ENCODE measurements around the gene PTH2R. TPM values are rescaled to one million over a fixed set of nuclear protein-coding genes. Genes with fewer than 3 reads are reported as not detected.

The PTH2R gene
- total RNA-seq, 1 experiment from 2014 or later: 0.48 TPM

DNA sequence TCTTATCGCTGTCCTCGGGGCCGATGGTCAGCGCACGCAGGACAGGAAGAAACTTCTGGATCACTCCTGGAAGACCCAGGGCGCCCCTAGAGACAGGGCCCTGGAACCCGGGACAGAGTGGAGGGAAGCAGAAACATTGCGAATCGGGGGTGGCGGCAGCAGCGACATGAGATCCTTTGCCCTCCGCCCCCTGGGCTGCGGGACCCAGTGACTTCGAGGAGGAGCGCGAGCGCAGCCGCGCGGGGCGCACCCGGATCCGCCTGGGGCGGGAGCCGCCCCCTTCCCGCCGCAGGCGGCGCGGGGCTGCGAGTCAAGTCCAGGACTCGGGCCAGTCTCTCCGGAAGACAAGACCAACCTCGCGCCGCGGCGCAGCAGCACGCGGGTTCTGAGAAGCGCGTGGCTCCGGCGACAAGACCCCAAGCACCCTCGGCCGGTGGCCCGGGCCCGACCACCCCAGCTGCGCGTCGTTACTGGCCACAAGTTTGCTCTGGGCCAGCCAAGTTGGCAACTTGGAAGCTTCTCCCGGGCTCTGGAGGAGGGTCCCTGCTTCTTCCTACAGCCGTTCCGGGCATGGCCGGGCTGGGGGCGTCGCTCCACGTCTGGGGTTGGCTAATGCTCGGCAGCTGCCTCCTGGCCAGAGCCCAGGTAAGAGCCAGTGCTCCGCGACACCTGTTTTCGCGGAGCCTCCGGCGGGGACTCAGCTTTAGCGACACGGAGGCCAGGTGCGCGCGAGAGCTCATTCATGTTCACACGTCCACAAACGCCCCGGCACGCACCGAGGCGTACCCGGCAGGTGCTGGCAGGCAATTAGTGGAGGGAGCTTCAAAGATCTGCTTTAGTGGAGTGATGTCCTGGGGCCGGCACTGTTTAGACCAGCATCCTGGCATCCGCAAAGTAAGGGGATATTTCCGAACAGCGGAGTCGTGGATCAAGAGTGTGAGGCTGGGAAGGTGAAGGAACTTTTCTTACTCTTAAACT is at the start of gene PTH2R (continued):
- TF ChIP-seq ZNF263 (CRISPR knock-in tag; IDR thresholded peaks at IDR 0.05; ENCODE audit: low read depth) (no peak), E2F1 (CRISPR knock-in tag; IDR thresholded peaks at IDR 0.05) (no peak; the same call in none of the 2 replicates), JUN (CRISPR knock-in tag; IDR thresholded peaks at IDR 0.05) (no peak), NFYB (CRISPR knock-in tag; conservative IDR thresholded peaks at IDR 0.05; ENCODE audit: low read depth) (0 out of 2 replicates have a peak, but pooled peaks have one; percentile 17), OVOL2 (CRISPR knock-in tag; IDR thresholded peaks at IDR 0.05; ENCODE audit: borderline replicate concordance) (no peak), ZBTB21 (CRISPR knock-in tag; IDR thresholded peaks at IDR 0.05; ENCODE audit: borderline replicate concordance) (no peak), IRF1 (CRISPR knock-in tag; IDR thresholded peaks at IDR 0.05) (peak; percentile 69; the same call in 1 of the 2 replicates), E2F5 (CRISPR knock-in tag; IDR thresholded peaks at IDR 0.05) (peak; percentile 76; the same call in 1 of the 2 replicates), CREM (CRISPR knock-in tag; IDR thresholded peaks at IDR 0.05) (no peak), ELF4 (CRISPR knock-in tag; IDR thresholded peaks at IDR 0.05; ENCODE audit: low read depth) (no peak), CREB1 (CRISPR knock-in tag; IDR thresholded peaks at IDR 0.05) (no peak), SMAD3 (CRISPR knock-in tag; IDR thresholded peaks at IDR 0.05; ENCODE audit: borderline replicate concordance) (peak; percentile 39; the same call in 1 of the 2 replicates), NR3C1 (CRISPR knock-in tag; conservative IDR thresholded peaks at IDR 0.05; ENCODE audit: low read depth) (no peak), HMGA2 (CRISPR knock-in tag; IDR thresholded peaks at IDR 0.05) (no peak), FOXP1 (CRISPR knock-in tag; IDR thresholded peaks at IDR 0.05; ENCODE audit: borderline replicate concordance) (peak; percentile 85), ZNF232 (CRISPR knock-in tag; IDR thresholded peaks at IDR 0.05) (0 out of 2 replicates have a peak, but pooled peaks have one; percentile 74), CTCF (IDR thresholded peaks at IDR 0.05) (no peak), USF1 (CRISPR knock-in tag; IDR thresholded peaks at IDR 0.05) (no peak; the same call in 1 of the 2 replicates), SMAD4 (CRISPR knock-in tag; IDR thresholded peaks at IDR 0.05) (no peak), JAZF1 (CRISPR knock-in tag; IDR thresholded peaks at IDR 0.05) (no peak), ZNF121 (CRISPR knock-in tag; IDR thresholded peaks at IDR 0.05) (no peak), FOXK1 (CRISPR knock-in tag; IDR thresholded peaks at IDR 0.05) (no peak; the same call in 1 of the 2 replicates)
- TF ChIP-seq, protein P1, sequence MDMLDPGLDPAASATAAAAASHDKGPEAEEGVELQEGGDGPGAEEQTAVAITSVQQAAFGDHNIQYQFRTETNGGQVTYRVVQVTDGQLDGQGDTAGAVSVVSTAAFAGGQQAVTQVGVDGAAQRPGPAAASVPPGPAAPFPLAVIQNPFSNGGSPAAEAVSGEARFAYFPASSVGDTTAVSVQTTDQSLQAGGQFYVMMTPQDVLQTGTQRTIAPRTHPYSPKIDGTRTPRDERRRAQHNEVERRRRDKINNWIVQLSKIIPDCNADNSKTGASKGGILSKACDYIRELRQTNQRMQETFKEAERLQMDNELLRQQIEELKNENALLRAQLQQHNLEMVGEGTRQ (CRISPR knock-in tag; IDR thresholded peaks at IDR 0.05): no peak
- TF ChIP-seq, protein P2, sequence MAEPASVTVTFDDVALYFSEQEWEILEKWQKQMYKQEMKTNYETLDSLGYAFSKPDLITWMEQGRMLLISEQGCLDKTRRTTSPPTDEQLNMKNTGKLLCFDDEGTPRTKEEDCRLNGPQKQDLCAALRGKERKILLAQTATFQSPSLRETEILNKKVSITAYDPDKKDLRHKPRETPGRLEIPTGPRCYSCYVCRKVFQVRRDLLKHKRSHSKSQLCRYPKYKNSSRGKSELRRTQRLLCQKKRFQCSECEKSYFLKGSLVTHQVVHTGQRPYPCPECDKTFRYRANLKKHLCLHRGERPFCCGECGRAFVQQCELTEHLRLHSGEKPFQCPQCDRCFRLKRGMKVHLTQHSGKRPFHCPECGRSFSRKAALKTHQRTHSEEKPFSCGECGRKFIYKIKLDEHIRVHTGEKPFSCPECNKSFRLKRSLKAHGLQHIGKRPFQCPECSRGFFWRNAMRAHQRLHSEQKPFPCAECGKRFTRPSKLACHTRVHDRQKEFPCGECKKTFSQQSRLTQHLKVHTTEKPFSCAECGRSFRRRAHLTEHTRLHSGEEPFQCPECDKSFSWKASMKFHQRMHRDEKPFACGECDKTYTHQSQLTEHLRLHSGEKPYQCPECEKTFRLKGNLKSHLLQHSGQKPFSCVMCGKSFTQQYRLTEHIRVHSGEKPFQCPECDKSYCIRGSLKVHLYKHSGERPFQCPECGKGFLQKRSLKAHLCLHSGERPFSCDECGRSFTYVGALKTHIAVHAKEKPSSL (CRISPR knock-in tag; conservative IDR thresholded peaks at IDR 0.05): no peak
- TF ChIP-seq, protein P3, sequence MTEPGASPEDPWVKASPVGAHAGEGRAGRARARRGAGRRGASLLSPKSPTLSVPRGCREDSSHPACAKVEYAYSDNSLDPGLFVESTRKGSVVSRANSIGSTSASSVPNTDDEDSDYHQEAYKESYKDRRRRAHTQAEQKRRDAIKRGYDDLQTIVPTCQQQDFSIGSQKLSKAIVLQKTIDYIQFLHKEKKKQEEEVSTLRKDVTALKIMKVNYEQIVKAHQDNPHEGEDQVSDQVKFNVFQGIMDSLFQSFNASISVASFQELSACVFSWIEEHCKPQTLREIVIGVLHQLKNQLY (CRISPR knock-in tag; IDR thresholded peaks at IDR 0.05): no peak
- TF ChIP-seq, protein P4, sequence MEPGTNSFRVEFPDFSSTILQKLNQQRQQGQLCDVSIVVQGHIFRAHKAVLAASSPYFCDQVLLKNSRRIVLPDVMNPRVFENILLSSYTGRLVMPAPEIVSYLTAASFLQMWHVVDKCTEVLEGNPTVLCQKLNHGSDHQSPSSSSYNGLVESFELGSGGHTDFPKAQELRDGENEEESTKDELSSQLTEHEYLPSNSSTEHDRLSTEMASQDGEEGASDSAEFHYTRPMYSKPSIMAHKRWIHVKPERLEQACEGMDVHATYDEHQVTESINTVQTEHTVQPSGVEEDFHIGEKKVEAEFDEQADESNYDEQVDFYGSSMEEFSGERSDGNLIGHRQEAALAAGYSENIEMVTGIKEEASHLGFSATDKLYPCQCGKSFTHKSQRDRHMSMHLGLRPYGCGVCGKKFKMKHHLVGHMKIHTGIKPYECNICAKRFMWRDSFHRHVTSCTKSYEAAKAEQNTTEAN (CRISPR knock-in tag; IDR thresholded peaks at IDR 0.05): peak; percentile 29; the same call in 1 of the 2 replicates
